HL-60 (cell line): Measurements from ENCODE around the gene CYTH4.

Experiments used
- POLR2AphosphoS5 ChIP-seq: IDR thresholded peaks from 2 replicates; pipeline ENCODE4 v1.6.1; 2012; ENCODE audit warnings: low read depth
- TF ChIP-seq, protein P1 (sequence below): IDR thresholded peaks from one replicate; pipeline ENCODE4 v1.5.1; 2011; ENCODE audit warnings: low read length, control low read depth, inconsistent platforms; ENCODE audit not compliant: insufficient read depth

DNA sequence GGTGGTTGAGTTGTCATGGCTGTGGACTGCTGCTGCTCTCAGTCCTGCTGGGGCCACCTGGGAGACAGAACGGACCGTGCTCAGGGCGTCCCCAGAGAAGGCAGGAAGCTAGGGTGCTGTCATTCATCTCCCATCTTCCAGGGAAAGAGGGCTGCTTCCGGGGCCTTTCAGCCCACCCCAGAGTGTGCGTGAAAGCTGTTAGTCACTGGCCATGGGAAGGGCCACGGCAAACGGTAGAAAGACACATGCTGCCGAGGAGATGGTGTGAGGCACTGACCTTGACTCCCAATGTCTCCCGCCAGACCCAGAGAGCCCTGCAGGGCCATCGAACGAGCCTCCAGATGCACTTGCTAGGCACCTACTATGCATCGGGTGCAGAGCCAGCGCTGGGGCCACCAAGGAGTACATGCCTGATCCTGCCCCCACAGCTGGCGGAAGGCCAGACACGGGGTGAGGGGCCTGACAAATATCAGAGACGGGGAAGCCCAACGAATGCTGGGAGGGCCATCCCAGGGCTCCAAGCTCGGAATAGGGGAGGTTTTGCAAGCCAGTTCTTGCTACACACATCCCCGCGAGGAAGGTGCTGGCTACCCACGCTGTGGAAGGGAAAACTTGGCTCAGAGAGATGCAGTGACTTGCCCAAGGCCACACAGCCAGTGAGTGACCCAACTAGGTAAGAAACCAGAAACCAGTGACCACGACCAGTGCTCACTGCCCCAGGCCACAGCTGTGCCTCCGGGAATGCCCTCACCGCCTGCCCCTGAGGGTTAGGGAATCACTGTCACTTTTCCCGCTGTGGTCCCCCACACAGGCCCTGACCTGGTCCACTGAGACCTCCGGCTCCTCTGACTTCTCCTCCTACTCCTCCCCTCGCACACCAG, 48.3 kb upstream of the CYTH4 start:
- TF ChIP-seq, protein P1, sequence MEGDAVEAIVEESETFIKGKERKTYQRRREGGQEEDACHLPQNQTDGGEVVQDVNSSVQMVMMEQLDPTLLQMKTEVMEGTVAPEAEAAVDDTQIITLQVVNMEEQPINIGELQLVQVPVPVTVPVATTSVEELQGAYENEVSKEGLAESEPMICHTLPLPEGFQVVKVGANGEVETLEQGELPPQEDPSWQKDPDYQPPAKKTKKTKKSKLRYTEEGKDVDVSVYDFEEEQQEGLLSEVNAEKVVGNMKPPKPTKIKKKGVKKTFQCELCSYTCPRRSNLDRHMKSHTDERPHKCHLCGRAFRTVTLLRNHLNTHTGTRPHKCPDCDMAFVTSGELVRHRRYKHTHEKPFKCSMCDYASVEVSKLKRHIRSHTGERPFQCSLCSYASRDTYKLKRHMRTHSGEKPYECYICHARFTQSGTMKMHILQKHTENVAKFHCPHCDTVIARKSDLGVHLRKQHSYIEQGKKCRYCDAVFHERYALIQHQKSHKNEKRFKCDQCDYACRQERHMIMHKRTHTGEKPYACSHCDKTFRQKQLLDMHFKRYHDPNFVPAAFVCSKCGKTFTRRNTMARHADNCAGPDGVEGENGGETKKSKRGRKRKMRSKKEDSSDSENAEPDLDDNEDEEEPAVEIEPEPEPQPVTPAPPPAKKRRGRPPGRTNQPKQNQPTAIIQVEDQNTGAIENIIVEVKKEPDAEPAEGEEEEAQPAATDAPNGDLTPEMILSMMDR = no peak
- no peak for TF ChIP-seq POLR2AphosphoS5
